ENCODE results near the gene EXOC3L2. TPM values are rescaled to one million over a fixed set of nuclear protein-coding genes. Genes with fewer than 3 reads are reported as not detected.
A peak's percentile ranks its signal among the peaks of the same experiment; 100 is the strongest.
"Not testable (repeated sequence)": the region's sequence is repeated elsewhere in the genome, so short reads cannot be mapped to it uniquely, and the experiment has no call there.

EXOC3L2 gene
- total RNA-seq, 1 donor from 2014 or later: not detected

- ATAC-seq (ENCODE audit: low read depth) (no peak), DNase-seq (no peak)
- no peak for TF ChIP-seq CTCF (IDR thresholded peaks at IDR 0.05)
- H3K4me1 Mint-ChIP-seq: peaks cover 12% of the 10 kb centered on the region
- no peaks in the 10 kb centered on the region for H3K36me3 Mint-ChIP-seq (ENCODE audit: low read depth)
- ChIA-PET CTCF (no interaction called here), POLR2A (no interaction called here)
- peak overlapping the region; percentile 15 for H3K4me3 Mint-ChIP-seq
- H3K9me3 Mint-ChIP-seq: no peaks in the 10 kb centered on the region
- H3K27ac Mint-ChIP-seq: no peak overlapping the region
- H3K27me3 Mint-ChIP-seq: peaks cover 31% of the 10 kb centered on the region
- intact Hi-C loops (cut with micrococcal nuclease): no loop called here
These were observed 9.7 kb downstream of the EXOC3L2 start for GRCh38 chr19:45235485-45235884.

- DNase-seq (no peak), ATAC-seq (ENCODE audit: low read depth) (no peak)
- CTCF ChIA-PET: no interaction called here
- Mint-ChIP-seq H3K4me3 (no peak overlapping the region), H3K9me3 (no peaks in the 10 kb centered on the region), H3K4me1 (peaks cover 12% of the 10 kb centered on the region), H3K27ac (no peak overlapping the region), H3K27me3 (peaks cover 31% of the 10 kb centered on the region), H3K36me3 (ENCODE audit: low read depth) (no peaks in the 10 kb centered on the region)
- intact Hi-C loops (cut with micrococcal nuclease): no loop called here
- no peak for TF ChIP-seq CTCF (IDR thresholded peaks at IDR 0.05)
- POLR2A ChIA-PET: interaction anchor here (0.7 kb wide), 1 partner anchor 55 kb away, joined by 5 read pairs; no protein-coding TSS in a partner anchor
These were observed 10.9 kb downstream of the EXOC3L2 start for GRCh38 chr19:45234089-45234869.

- TF ChIP-seq CTCF (IDR thresholded peaks at IDR 0.05): no peak
- POLR2A ChIA-PET: no interaction called here
- intact Hi-C loops (cut with micrococcal nuclease): no loop called here
- H3K27me3 Mint-ChIP-seq: peaks cover 28% of the 10 kb centered on the region
- H3K9me3 Mint-ChIP-seq: no peaks in the 10 kb centered on the region
- ATAC-seq (ENCODE audit: low read depth) (no peak), DNase-seq (no peak)
- CTCF ChIA-PET: no interaction called here
- no peak overlapping the region for H3K27ac Mint-ChIP-seq
- H3K4me3 Mint-ChIP-seq: no peak overlapping the region
- H3K36me3 Mint-ChIP-seq (ENCODE audit: low read depth): no peaks in the 10 kb centered on the region
- peaks cover 12% of the 10 kb centered on the region for H3K4me1 Mint-ChIP-seq
These were observed 13.3 kb downstream of the EXOC3L2 start for GRCh38 chr19:45231891-45232290.

- CTCF ChIA-PET; H3K36me3 Mint-ChIP-seq (ENCODE audit: low read depth); H3K27ac Mint-ChIP-seq; ATAC-seq (ENCODE audit: low read depth); intact Hi-C loops (cut with micrococcal nuclease); DNase-seq; H3K4me3 Mint-ChIP-seq; H3K4me1 Mint-ChIP-seq; POLR2A ChIA-PET; H3K9me3 Mint-ChIP-seq: not testable (repeated sequence)
- peaks cover 18% of the 10 kb centered on the region for H3K27me3 Mint-ChIP-seq
These were observed 16.2 kb downstream of the EXOC3L2 start for GRCh38 chr19:45229056-45229455.

- H3K36me3 Mint-ChIP-seq (ENCODE audit: low read depth): no peaks in the 10 kb centered on the region
- no peak overlapping the region for H3K27ac Mint-ChIP-seq
- H3K4me1 Mint-ChIP-seq: no peaks in the 10 kb centered on the region
- ChIA-PET POLR2A (no interaction called here), CTCF (no interaction called here)
- DNase-seq (no peak), ATAC-seq (ENCODE audit: low read depth) (no peak)
- no peak overlapping the region for H3K4me3 Mint-ChIP-seq
- peaks cover 20% of the 10 kb centered on the region for H3K27me3 Mint-ChIP-seq
- intact Hi-C loops (cut with micrococcal nuclease): no loop called here
- H3K9me3 Mint-ChIP-seq: no peaks in the 10 kb centered on the region
- TF ChIP-seq CTCF (IDR thresholded peaks at IDR 0.05): no peak
These were observed 20.6 kb downstream of the EXOC3L2 start for GRCh38 chr19:45224645-45225044.

GRCh38 chr19:45223879-45224278 is 21.3 kb downstream of the EXOC3L2 start:
- ChIA-PET CTCF (no interaction called here), POLR2A (no interaction called here)
- Mint-ChIP-seq H3K4me1 (no peaks in the 10 kb centered on the region), H3K36me3 (ENCODE audit: low read depth) (no peaks in the 10 kb centered on the region), H3K27me3 (peaks cover 22% of the 10 kb centered on the region), H3K9me3 (no peaks in the 10 kb centered on the region), H3K27ac (no peak overlapping the region), H3K4me3 (no peak overlapping the region)
- intact Hi-C loops (cut with micrococcal nuclease): no loop called here
- ATAC-seq (ENCODE audit: low read depth) (no peak), DNase-seq (no peak)
- no peak for TF ChIP-seq CTCF (IDR thresholded peaks at IDR 0.05)

All from activated B cell treated with CpG ODN at 0.5 μM for 24 hours (primary cell).